Prostate gland (tissue), 2 donors: ENCODE data around the gene TBC1D22A.

ENCODE experiments used
- POLR2A ChIP-seq: fragments of 450-650 bp; IDR thresholded peaks from one replicate; pipeline ENCODE4 v1.6.1; 2016; ENCODE audit warnings: antibody characterized with exemption, mild to moderate bottlenecking
- POLR2AphosphoS5 ChIP-seq: sonication (generic); formaldehyde crosslinking; IDR thresholded peaks from one replicate; pipeline ENCODE4 v1.6.1; 2017; ENCODE audit warnings: antibody characterized with exemption
- TF ChIP-seq, protein P1 (sequence below), 4 experiments: fragments of 200-600 bp in 2 of 4; fragments of 450-650 bp in 2 of 4; sonication (generic) in 2 of 4; IDR thresholded peaks; 1 replicate in 3 of 4; 2 replicates in 1 of 4; pipeline ENCODE4 v1.5.1; 2016 to 2019; ENCODE audit warnings: antibody characterized with exemption in 4 of 4, mild to moderate bottlenecking in 2 of 4, moderate library complexity in 2 of 4

DNA sequence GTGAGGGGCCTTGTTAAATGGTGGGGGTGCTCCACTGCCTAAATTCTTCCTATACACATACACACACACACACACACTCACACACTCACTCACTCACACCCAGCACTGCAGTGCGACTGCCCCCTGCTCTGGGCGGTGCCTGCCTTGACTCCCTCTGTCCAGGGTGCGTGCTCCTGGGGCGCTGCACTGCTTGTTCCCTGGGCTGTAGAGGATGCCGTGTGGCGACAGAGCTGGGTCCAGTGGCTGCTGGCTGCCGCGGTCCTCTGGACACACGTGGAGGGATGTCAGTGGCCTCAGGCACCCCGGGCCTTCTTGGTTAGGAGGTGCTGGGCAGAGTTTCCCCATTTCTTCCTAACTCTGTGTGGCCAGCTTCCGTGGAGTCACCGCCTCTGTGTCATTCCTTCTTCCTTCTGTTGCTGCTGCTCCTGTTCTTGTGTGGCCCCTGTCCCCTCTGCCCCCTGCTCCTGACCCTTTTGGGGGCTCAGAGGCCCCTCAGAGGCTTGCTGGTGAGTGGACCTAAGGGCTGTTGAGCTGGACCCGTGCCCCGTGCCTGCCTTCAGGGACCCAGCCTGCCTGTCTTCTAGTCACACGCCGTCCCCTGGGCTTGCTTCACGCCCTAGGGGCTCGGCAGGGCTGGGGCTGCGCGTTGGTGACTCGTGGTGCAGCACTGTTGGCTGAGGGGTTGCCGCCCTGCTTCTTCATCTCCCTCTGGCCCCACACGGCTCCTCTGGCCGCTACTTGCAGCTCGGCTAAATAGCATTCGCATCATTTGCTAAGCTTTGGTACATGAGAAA is 147.0 kb downstream of the TBC1D22A start:
- TF ChIP-seq POLR2A (no peak), POLR2AphosphoS5 (no peak)
- TF ChIP-seq, protein P1, sequence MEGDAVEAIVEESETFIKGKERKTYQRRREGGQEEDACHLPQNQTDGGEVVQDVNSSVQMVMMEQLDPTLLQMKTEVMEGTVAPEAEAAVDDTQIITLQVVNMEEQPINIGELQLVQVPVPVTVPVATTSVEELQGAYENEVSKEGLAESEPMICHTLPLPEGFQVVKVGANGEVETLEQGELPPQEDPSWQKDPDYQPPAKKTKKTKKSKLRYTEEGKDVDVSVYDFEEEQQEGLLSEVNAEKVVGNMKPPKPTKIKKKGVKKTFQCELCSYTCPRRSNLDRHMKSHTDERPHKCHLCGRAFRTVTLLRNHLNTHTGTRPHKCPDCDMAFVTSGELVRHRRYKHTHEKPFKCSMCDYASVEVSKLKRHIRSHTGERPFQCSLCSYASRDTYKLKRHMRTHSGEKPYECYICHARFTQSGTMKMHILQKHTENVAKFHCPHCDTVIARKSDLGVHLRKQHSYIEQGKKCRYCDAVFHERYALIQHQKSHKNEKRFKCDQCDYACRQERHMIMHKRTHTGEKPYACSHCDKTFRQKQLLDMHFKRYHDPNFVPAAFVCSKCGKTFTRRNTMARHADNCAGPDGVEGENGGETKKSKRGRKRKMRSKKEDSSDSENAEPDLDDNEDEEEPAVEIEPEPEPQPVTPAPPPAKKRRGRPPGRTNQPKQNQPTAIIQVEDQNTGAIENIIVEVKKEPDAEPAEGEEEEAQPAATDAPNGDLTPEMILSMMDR (IDR thresholded peaks at IDR 0.05), result no peak
